ENCODE results near the gene PCDHB14.
A peak's percentile ranks its signal among the peaks of the same experiment; 100 is the strongest.

GRCh38 chr5:141223112-141223783 is at the start of gene PCDHB14:
- peak; percentile 66 for TF ChIP-seq CTCF (conservative IDR thresholded peaks at IDR 0.05)
- no peak for TF ChIP-seq EZH2 (IDR thresholded peaks at IDR 0.05; ENCODE audit: low read depth)

All from PC-9 (cell line).